Stromal cell of bone marrow (primary cell): Measurements from ENCODE around the gene MYADML2.
A peak's percentile ranks its signal among the peaks of the same experiment; 100 is the strongest.

Experiments used
- DNase-seq: peaks from one replicate; pipeline ENCODE4 v3.0.0-alpha.2; 2012; ENCODE audit warnings: low read depth

The MYADML2 gene

DNA sequence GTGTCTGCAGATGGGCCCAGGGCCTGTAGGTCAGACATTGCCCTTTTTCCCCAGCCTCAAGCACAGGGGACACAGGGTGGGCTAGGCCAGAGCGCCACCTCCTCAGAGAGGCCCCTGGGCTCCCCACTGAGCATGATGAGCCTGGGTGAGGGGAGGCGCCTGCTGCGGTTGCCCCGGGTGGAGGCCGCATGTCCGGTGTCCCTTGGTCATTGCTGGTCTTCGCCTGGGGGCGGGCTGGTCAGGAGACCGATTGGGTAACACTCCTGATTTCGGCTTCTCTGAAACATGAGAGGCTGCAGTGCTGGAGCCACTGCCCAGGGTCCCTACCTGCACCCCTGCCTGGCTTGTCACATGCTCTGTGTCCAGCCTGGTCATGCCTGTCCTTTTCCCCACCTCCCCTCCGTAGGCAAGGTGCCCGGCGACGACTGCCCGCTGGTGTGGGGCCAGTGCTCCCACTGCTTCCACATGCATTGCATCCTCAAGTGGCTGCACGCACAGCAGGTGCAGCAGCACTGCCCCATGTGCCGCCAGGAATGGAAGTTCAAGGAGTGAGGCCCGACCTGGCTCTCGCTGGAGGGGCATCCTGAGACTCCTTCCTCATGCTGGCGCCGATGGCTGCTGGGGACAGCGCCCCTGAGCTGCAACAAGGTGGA lies 47.4 kb downstream of the MYADML2 start:
- DNase-seq, result no peak

GRCh38 chr17:81898885-81899284 lies 48.1 kb downstream of the MYADML2 start:
- DNase-seq, result no peak

- peak; percentile 84 for DNase-seq
These were observed 48.8 kb downstream of the MYADML2 start for GRCh38 chr17:81898029-81898866.

- DNase-seq, result no peak
These were observed 51.6 kb downstream of the MYADML2 start for GRCh38 chr17:81895400-81895799.

DNA sequence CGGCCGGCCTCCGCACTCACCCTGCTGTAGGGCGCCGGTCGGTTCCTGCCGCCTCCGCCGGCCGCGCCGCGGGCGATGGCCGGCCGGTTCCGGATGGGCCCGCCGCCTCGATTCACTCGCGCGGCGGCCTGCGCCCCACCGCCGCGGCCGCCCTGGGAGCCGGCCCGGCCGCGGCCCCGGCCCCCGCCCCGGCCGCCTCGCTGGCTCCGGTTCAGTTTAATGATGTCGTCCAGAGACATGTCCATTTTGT lies 55.8 kb downstream of the MYADML2 start:
- no peak for DNase-seq

GRCh38 chr17:81890447-81891302 lies 56.4 kb downstream of the MYADML2 start:
- DNase-seq, result no peak
